Liver (tissue), 9 donors: Measurements from ENCODE around the gene MFAP2. TPM values are rescaled to one million over a fixed set of nuclear protein-coding genes. Genes with fewer than 3 reads are reported as not detected.

Experiments used
- DNase-seq: peaks from one replicate; pipeline ENCODE4 v3.0.0-alpha.2; 2017; ENCODE audit warnings: low spot score
- H3K27ac ChIP-seq, 2 donors: one replicate each; pipeline ENCODE4 v1.7.0; 2013; ENCODE audit warnings: inconsistent platforms in 2 of 2, low read length in 2 of 2, control low read depth in 1 of 2, low read depth in 1 of 2, mild to moderate bottlenecking in 1 of 2
- H3K27me3 ChIP-seq, 4 donors: one replicate each; pipeline versions ENCODE4 v1.6.1 to v1.7.0; 2013; ENCODE audit warnings: low read length in 3 of 4, inconsistent platforms in 1 of 4, mild to moderate bottlenecking in 1 of 4, moderate library complexity in 1 of 4; ENCODE audit not compliant: control insufficient read depth in 4 of 4, insufficient read depth in 4 of 4
- H3K36me3 ChIP-seq, 4 donors: one replicate each; pipeline versions ENCODE4 v1.6.1 to v1.7.0; 2013; ENCODE audit warnings: low read length in 3 of 4, mild to moderate bottlenecking in 3 of 4, low read depth in 1 of 4, moderate library complexity in 1 of 4; ENCODE audit not compliant: control insufficient read depth in 4 of 4, insufficient read depth in 3 of 4
- H3K4me1 ChIP-seq, 4 donors: one replicate each; pipeline versions ENCODE4 v1.6.1 to v1.7.0; 2013; ENCODE audit warnings: low read length in 3 of 4, mild to moderate bottlenecking in 3 of 4, moderate library complexity in 1 of 4; ENCODE audit not compliant: control insufficient read depth in 4 of 4, insufficient read depth in 4 of 4
- H3K4me3 ChIP-seq, 3 donors: one replicate each; pipeline versions ENCODE4 v1.6.1 to v1.7.0; 2013; ENCODE audit warnings: low read length in 3 of 3, control low read depth in 1 of 3, low read depth in 1 of 3, mild to moderate bottlenecking in 1 of 3
- H3K9ac ChIP-seq, 2 donors: one replicate each; pipeline ENCODE4 v1.7.0; 2013; ENCODE audit warnings: low read length in 2 of 2, mild to moderate bottlenecking in 2 of 2, moderate library complexity in 2 of 2, control low read depth in 1 of 2, low read depth in 1 of 2
- H3K9me3 ChIP-seq, 4 donors: one replicate each; pipeline versions ENCODE4 v1.6.1 to v1.7.0; 2013; ENCODE audit warnings: low read length in 3 of 4; ENCODE audit not compliant: control insufficient read depth in 4 of 4
- ATF3 ChIP-seq: IDR thresholded peaks from 2 replicates; pipeline ENCODE4 v1.6.1; 2016; ENCODE audit warnings: antibody characterized with exemption
- CTCF ChIP-seq: fragments of 150-350 bp; IDR thresholded peaks from 2 replicates; pipeline ENCODE4 v1.5.1; 2017; ENCODE audit warnings: improper control_type of control experiment, low read depth, low read length; ENCODE audit not compliant: missing input control
- EGR1 ChIP-seq, 2 donors: IDR thresholded peaks; 2 replicates each; pipeline ENCODE4 v1.6.1; 2016 to 2018; ENCODE audit warnings: antibody characterized with exemption in 2 of 2, low read depth in 2 of 2
- FOXA1 ChIP-seq: IDR thresholded peaks from 2 replicates; pipeline ENCODE4 v1.6.1; 2016; ENCODE audit warnings: antibody characterized with exemption
- FOXA2 ChIP-seq: IDR thresholded peaks from 2 replicates; pipeline ENCODE4 v1.6.1; 2016; ENCODE audit warnings: antibody characterized with exemption
- GABPA ChIP-seq, 2 donors: IDR thresholded peaks in 1 of 2; conservative IDR thresholded peaks in 1 of 2; 2 replicates each; pipeline ENCODE4 v1.6.1; 2016; ENCODE audit warnings: antibody characterized with exemption in 2 of 2, mild to moderate bottlenecking in 1 of 2, moderate library complexity in 1 of 2
- HNF4A ChIP-seq, 2 donors: conservative IDR thresholded peaks; 2 replicates each; pipeline ENCODE4 v1.6.1; 2016; ENCODE audit warnings: antibody characterized with exemption in 2 of 2, mild to moderate bottlenecking in 2 of 2
- HNF4G ChIP-seq: IDR thresholded peaks from 2 replicates; pipeline ENCODE4 v1.6.1; 2016; ENCODE audit warnings: antibody characterized with exemption
- MAX ChIP-seq: IDR thresholded peaks from 2 replicates; pipeline ENCODE4 v1.6.1; 2016; ENCODE audit warnings: antibody characterized with exemption
- NR2F2 ChIP-seq: IDR thresholded peaks from 2 replicates; pipeline ENCODE4 v1.6.1; 2016; ENCODE audit warnings: antibody characterized with exemption
- RAD21 ChIP-seq, 2 donors: IDR thresholded peaks; 2 replicates each; pipeline ENCODE4 v1.6.1; 2016; ENCODE audit warnings: antibody characterized with exemption in 2 of 2, mild to moderate bottlenecking in 2 of 2
- REST ChIP-seq: IDR thresholded peaks from 2 replicates; pipeline ENCODE4 v1.6.1; 2016; ENCODE audit warnings: antibody characterized with exemption, mild to moderate bottlenecking
- RXRA ChIP-seq, 2 donors: IDR thresholded peaks; 2 replicates each; pipeline ENCODE4 v1.6.1; 2017 to 2018; ENCODE audit warnings: antibody characterized with exemption in 2 of 2, mild to moderate bottlenecking in 1 of 2
- SP1 ChIP-seq: IDR thresholded peaks from 2 replicates; pipeline ENCODE4 v1.6.1; 2018; ENCODE audit warnings: antibody characterized with exemption, mild to moderate bottlenecking
- YY1 ChIP-seq: IDR thresholded peaks from 2 replicates; pipeline ENCODE4 v1.6.1; 2016; ENCODE audit warnings: antibody characterized with exemption, mild to moderate bottlenecking
- ZBTB33 ChIP-seq: IDR thresholded peaks from 2 replicates; pipeline ENCODE4 v1.6.1; 2016; ENCODE audit warnings: antibody characterized with exemption
- WGBS: extraction: QIAGEN DNeasy Blood & Tissue Kit; methylation state at CpG from one replicate; pipeline ENCODE4 v1.1.7; 2013; 5-methylcytosine and 5-hydroxymethylcytosine counted together
- polyA plus RNA-seq, 2 donors: library from polyadenylated mRNA; stranded (reverse) in 1 of 2; unstranded in 1 of 2; fragments of 200-250 nt in 1 of 2; fragments of >200 nt in 1 of 2; fragmentation: Nextera tagmentation in 1 of 2; extraction: Ambion mirVana in 1 of 2; gene quantifications; one replicate each; pipeline versions ENCODE4 v1.2.1 to v1.2.3, GENCODE V29; 2013 to 2015
- total RNA-seq, 2 donors: library from RNA; depleted of rRNA; stranded (reverse); fragments of >200 nt; gene quantifications; one replicate each; pipeline ENCODE4 v1.2.3, GENCODE V29; 2014
- donor health status: healthy.
- donor health status: healthy.
- donor health status: healthy.
- donor health status: healthy.
- donor health status: healthy.

The MFAP2 gene
- total and polyA plus RNA-seq, 4 donors: 0.25 to 1.4 (median 0.74) TPM

GRCh38 chr1:17008208-17008855, 27.9 kb upstream of the MFAP2 start:
- Histone ChIP-seq H3K27me3 (no peaks in the 10 kb centered on the region), H3K4me1 (peaks cover 8 to 21% (median 17%) of the 10 kb centered on the region in 4 donors), H3K9ac (no peak overlapping the region), H3K9me3 (no peaks in the 10 kb centered on the region), H3K4me3 (no peak overlapping the region), H3K36me3 (peaks cover 0 to 15% (median 7%) of the 10 kb centered on the region in 4 donors), H3K27ac (no peak overlapping the region)
- TF ChIP-seq MAX: no peak
- TF ChIP-seq GABPA (IDR thresholded peaks at IDR 0.05 in 1 of 2, conservative IDR thresholded peaks at IDR 0.05 in 1 of 2): no peak
- TF ChIP-seq CTCF: no peak
- TF ChIP-seq NR2F2: no peak
- no peak for TF ChIP-seq YY1
- no peak for TF ChIP-seq EGR1 (IDR thresholded peaks at IDR 0.05; ENCODE audit: low read depth in 2 of 2)
- no peak for TF ChIP-seq RAD21 (IDR thresholded peaks at IDR 0.05)
- no peak for TF ChIP-seq SP1
- no peak for TF ChIP-seq HNF4A (conservative IDR thresholded peaks at IDR 0.05)
- TF ChIP-seq HNF4G: no peak
- no peak for TF ChIP-seq FOXA2
- no peak for TF ChIP-seq ATF3
- no peak for TF ChIP-seq RXRA (IDR thresholded peaks at IDR 0.05)
- no peak for TF ChIP-seq REST
- no peak for TF ChIP-seq ZBTB33
- no peak for TF ChIP-seq FOXA1
- WGBS: 93% methylated on average over 15 of the region's 15 CpGs
- DNase-seq: no peak
